GM11168 (cell line): ENCODE measurements around the gene SYNE3.

Source experiments
- in situ Hi-C: fragments of 300-500 bp; cut with MboI; formaldehyde crosslinking; loops from one replicate; pipeline ENCODE4 v1.12.0; 2022; ENCODE audit warnings: low sequenced_read_pairs; ENCODE audit not compliant: unreplicated experiment

The SYNE3 gene

GRCh38 chr14:95493976-95494375, 22.5 kb downstream of the SYNE3 start:
- in situ Hi-C loops = no loop called here

GRCh38 chr14:95493503-95493902, 22.9 kb downstream of the SYNE3 start:
- in situ Hi-C loops = no loop called here

GRCh38 chr14:95491936-95492608, 24.4 kb downstream of the SYNE3 start:
- in situ Hi-C loops = no loop called here

- in situ Hi-C loops = no loop called here
These were observed 25.6 kb downstream of the SYNE3 start for GRCh38 chr14:95490727-95491451.

GRCh38 chr14:95490138-95490509, 26.3 kb downstream of the SYNE3 start:
- in situ Hi-C loops = no loop called here

GRCh38 chr14:95489214-95490137, 27.0 kb downstream of the SYNE3 start:
- in situ Hi-C loops = no loop called here

- in situ Hi-C loops = no loop called here
These were observed 27.9 kb downstream of the SYNE3 start for GRCh38 chr14:95488376-95489213.

- in situ Hi-C loops = no loop called here
These were observed 28.8 kb downstream of the SYNE3 start for GRCh38 chr14:95487669-95488084.

GRCh38 chr14:95486875-95487668, 29.4 kb downstream of the SYNE3 start:
- in situ Hi-C loops = no loop called here

GRCh38 chr14:95485222-95485819, 31.1 kb downstream of the SYNE3 start:
- in situ Hi-C loops = no loop called here

GRCh38 chr14:95484296-95484695, 32.2 kb downstream of the SYNE3 start:
- in situ Hi-C loops = no loop called here

GRCh38 chr14:95483309-95484165, 32.9 kb downstream of the SYNE3 start:
- in situ Hi-C loops = no loop called here

- in situ Hi-C loops = no loop called here
These were observed 33.7 kb downstream of the SYNE3 start for GRCh38 chr14:95482627-95483308.

GRCh38 chr14:95481391-95482022, 34.9 kb downstream of the SYNE3 start:
- in situ Hi-C loops = no loop called here

GRCh38 chr14:95480887-95481226, 35.6 kb downstream of the SYNE3 start:
- in situ Hi-C loops = no loop called here

- in situ Hi-C loops = no loop called here
These were observed 36.2 kb downstream of the SYNE3 start for GRCh38 chr14:95480109-95480886.
